ENCODE data around the gene TLDC2.
"Not testable (repeated sequence)": the region's sequence is repeated elsewhere in the genome, so short reads cannot be mapped to it uniquely, and the experiment has no call there.

The TLDC2 gene

GRCh38 chr20:36875702-36876472 is at the start of gene TLDC2:
TLDC2 (plus strand) TSS chr20:36876138; CDS start chr20:36876175, 37 bp downstream.
- DNase-seq, result no peak

DNA sequence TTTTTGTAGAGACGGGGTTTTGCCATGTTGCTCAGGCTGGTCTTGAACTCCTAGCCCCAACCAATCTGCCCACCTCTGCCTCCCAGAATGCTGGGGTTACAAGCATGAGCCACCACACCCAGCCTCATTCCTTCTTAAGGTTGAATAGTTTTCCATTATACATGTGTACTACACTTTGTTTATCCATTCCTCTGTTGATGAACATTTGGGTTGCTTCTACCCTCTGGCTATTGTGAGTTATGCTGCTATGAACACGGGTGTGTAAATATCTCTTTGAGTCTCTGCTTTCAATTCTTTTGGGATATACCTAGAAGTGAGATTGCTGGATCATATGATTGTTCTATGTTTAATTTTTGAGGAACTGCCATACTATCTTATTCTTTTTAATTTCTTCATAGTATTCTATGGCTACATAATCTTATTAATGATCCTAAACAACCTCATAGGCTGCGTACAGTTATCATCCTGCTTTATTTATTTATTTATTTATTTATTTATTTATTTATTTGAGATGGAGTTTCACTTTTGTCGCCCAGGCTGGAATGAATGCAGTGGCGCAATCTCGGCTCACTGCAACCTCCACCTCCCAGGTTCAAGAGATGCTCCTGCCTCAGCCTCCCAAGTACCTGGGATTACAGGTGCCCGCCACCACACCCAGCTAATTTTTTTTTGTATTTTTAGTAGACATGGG is 49.2 kb upstream of the TLDC2 start:
- DNase-seq, result no peak

DNA sequence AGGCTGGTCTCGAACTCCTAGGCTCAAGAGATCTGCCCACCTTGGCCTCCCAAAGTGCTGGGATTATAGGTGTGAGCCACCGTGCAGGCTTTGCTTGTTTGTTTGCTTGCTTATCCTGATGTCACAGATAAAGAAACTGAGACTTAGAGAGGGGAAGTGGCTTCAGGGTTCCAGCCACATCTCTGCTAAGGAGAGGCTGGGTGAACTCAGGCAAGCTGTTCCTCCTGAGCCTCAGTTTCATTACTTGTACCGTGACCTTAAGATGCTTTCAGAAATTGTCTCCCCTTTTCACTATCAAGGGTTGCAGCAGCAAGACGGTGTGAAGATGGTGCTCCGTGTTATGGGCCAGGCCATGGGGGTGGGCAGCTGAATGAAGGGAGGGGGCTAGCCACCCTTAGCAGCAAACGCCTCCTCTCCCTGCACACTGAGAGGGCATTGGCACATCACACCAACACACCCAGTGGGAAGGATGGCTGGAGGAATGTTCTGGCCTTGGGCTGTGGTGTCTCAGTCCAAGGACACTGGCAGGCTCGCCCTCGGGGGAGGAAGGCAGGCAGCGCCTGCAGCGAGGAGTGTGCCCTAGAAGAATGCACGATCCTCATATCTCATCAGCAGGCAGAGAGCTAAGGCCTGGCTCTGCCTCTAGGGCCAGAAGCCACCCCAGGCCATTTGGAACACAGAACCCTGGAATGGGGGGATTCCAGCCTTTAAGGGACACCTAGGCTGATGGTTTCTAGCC is 48.2 kb upstream of the TLDC2 start:
- no peak for DNase-seq

DNA sequence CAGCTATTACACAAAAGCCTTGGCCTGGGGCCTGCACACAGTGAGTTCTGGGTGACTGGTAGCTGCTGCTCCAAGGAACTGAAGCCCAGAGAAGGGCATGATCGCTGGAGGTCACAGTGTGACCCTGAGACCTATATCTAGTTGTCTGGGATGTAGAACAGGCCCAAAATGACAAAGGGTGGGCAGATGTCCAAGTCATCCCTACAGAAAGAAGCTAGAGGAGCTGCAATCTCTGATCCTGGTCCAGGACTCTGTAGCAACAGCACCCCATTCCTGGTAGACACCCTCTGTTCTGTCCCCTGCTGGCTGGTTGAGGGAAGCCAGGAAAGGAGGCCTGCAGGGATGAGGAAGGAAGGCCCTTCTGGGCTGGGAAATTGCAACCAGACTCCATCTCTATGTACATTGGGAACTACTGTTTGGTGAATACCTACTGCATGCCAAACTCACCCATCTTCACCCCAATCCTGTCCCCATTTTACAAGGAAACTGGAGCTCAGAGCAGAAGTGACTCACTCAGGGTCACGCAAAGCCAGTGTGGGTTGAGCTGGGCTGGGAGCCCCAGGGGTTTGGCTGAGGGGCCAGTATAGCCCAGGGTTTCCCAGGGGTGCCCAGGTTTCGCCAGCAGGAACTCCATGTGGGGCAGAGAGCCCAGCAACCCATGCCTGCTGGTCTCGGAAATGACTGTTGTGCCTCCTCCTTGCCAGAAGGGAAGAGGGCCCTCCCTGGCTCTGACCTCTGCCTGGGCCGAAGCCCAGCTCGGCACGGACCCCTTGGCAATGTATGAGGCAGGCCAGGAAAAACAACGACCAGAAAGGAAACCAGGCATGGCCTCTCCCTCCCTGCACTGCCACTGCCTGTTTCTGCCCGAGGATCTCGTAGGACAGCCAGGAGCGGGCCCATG is 44.9 kb upstream of the TLDC2 start:
- DNase-seq, result no peak

DNA sequence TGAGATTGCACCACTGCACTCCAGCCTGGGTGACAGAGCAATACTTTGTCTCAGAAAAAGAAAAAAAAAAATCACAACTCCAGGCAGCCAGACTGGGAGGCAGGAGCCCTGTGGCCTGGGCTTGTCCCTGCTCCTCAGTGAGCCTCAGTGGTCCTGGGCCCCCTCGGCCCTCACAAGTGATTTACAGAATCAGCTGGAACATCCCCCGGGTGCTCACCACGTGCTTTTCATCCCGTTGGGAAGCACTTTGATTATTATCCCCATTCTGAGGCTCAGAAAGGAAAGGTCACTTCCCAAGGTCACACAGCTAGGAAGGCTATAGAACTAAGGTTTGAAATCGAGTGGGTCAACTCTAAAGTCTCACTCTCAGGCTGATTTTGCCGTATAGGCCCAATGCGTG is 43.1 kb upstream of the TLDC2 start:
- no peak for DNase-seq

DNA sequence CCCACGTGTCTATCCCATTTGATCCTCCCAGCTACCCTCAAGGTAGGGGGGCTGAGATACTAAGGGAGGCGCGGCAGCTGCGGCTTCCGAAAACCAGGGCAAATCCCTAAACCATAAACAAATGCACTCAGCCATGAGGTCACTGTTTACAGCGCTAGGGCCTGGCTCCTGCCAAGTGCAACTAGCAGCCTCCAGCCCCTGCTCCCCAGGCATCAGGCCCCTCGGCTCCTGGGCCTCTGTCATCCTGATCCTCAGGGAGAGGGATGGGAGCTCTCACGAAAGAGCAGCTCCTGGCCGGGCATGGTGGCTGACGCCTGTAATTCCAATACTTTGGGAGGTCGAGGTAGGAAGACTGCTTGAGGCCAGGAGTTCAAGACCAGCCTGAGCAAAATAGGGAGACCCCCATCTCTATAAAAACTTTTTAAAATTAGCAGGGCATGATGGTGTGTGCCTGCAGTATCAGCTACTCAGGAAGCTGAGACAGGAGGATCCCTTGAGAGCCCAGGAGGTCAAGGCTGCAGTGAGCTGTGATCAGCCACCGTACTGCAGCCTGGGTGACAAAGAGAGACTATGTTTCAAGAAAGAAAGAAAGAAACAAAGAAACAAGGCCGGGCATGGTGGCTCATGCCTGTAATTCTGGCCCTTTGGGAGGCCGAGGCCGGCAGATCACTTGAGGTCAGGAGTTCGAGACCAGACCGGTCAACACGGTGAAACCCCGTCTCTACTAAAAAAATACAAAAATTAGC is 42.5 kb upstream of the TLDC2 start:
- DNase-seq, result no peak

DNA sequence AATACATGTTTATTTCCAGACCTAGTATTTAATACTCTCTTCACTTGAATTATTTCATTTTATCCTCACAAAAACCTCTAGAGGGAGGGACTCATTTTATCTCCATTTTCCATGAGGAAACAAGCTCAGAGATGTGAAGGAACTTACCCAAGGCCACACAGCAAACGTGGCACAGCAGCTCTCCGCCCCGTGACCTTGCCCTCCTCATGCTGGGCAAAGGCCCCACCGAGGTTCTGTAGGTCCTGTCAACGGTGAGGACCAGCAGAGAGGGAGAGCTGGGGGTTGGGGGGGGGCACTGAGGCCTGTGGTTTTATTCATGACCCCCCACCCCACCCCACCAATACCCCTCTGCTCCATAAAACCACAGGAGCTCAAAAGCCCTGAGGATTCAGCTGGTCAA is 40.9 kb upstream of the TLDC2 start:
- no peak for DNase-seq

GRCh38 chr20:36835453-36836198 is 40.3 kb upstream of the TLDC2 start:
- peak; percentile 87 for DNase-seq

GRCh38 chr20:36836591-36837269 is 39.2 kb upstream of the TLDC2 start:
- DNase-seq, result peak; percentile 25

DNA sequence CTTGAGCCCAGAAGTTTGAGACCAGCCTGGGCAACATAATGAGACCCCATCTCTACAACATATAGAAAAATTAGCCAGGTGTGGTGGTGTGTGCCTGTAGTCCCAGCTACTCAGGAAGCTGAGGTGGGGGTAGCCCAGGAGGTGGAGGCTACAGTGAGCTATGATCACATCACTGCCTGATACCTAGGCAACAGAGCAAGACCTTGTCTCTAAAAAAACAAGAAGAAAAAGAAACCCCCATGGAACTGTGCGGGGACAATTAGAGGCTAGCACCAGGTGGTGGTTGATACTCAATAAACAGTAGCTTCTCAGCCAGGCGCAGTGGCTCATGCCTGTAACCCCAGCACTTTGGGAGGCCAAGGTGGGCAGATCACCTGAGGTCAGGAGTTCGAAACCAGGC is 37.6 kb upstream of the TLDC2 start:
- DNase-seq, result not testable (repeated sequence)

- DNase-seq, result no peak
Observed at GRCh38 chr20:36839150-36839549, 36.8 kb upstream of the TLDC2 start.

DNA sequence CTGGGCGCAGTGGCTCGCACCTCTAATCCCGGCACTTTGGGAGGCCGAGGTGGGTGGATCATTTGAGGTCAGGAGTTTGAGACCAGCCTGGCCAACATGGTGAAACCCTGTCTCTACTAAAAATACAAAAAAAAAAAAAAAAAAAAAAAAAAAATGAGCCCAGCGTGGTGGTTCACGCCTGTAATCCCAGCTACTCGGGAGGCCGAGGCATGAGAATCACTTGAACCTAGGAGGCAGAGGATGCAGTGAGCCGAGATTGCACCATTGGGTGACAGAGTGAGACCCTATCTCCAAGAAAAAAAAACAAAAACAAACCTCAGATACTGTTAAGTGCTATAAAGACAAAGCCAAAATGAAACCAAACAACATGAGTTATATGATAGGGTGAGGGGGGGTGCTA is 34.9 kb upstream of the TLDC2 start:
- DNase-seq, result not testable (repeated sequence)

DNA sequence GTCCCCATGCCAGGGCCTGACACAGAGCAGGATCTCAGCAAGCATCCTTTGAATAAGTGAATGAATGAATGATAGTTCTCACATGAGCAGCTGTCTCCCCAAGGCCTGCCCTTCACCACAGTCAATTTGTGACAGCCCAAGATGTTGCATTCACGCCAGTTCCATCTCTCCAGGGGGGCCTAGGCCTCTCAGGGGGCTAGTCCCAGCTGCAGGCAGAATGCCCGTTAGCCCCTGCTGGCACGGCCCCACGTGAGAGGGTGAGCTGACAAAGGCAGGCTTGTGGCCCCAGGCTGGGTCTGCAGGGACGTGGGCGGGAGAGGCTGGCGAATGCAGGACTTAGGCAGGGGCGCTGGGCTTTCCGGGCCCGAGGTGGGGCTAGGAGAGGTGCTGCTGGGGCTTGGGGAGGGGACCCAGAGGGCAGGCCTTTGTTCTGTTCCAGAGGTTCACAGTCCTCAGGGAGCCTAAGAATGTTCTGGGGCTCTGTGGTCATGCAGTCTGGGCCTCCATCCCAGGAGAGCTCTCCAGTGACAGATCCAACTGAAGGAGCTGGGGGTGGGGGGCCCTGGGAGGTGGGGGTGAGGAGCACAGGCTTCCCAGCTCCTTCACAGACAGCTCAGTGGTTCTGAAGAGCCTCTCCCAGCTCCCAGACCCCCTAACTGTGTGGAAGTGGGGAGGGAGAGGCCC is 30.5 kb upstream of the TLDC2 start:
- no peak for DNase-seq

DNA sequence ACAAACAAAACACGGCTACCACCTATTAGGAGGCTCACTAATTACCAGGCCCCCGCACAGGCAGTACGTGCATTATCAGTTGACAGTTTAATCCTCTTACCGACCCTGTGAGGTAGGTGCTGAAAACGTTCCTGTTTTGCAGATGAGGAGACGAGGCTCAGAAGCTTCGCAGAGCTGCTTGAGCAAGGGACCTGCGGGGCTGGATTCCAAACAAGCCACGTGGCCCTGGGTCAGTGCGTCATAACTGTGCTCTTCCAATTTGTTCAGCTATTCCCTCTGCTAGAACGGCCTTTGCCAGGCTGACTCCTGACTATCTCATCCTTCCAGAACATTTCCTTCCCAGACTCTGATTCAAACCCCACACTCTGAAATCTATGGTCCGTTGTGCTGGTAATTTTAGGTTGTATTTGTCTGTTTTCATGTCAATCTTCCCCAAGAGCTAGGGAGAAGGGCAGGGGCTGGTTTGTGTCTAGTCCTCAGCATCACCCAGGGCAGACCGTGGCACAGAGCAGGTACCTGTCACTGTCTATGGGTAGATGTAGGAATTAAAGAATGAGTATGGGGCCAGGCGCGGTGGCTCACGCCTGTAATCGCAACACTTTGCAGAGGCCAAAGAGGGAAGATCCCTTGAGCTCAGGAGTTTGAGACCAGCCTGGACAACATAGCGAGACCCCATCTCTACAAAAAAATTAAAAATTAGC is 28.8 kb upstream of the TLDC2 start:
- DNase-seq, result no peak

- no peak for DNase-seq
Observed at GRCh38 chr20:36847710-36848040, 28.3 kb upstream of the TLDC2 start.

DNA sequence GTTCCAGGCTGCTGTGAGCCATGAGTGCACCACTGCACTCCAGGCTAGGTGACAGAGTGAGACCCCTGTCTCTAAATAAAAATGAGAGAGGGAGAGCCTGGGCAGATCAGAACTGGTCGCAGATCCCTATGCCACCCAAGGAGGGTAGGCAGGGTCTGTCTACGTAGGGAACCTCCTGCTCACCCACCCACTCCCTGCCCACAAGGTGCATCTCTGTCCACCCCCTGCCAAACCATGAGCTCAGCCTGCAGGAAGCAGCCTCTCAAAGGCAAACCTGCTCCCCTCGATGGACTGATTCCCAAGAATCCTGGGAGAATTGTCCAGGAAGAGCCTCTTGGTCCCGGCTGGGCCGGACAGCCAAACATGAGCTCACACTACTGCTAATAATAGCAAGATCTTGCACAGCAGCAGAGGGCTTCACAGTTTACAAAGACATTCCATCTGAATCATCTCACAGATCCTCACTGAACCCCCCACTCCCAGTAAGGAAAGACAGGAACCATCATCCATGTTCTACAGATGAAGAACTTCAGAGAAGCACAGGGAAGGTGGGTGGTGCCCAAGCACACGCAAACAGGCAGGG is 27.8 kb upstream of the TLDC2 start:
- no peak for DNase-seq

DNA sequence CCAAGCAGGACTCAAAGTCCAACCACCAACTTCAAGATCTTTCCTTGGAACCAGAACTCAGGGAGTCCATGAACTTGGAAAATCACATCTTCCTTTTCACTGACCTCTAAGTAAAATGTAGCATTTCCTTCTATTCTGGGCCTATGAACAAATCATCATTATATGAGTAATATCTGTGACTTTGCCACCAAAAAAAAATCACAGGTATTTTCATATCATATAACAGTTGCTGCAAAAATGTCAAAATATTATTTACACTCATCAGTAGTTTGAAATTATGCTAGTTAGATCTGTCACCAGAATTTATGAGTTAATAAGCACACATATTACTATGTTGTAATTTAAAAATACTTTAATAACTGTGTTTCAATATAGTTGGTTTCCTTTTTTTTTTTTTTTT is 27.3 kb upstream of the TLDC2 start:
- DNase-seq, result no peak

- DNase-seq, result no peak
Observed at GRCh38 chr20:36849333-36850065, 26.4 kb upstream of the TLDC2 start.
